ENCODE measurements around the gene HCN2. TPM values are rescaled to one million over a fixed set of nuclear protein-coding genes. Genes with fewer than 3 reads are reported as not detected.

The HCN2 gene
- total RNA-seq, 1 experiment from 2014 or later: 1.5 TPM

- peaks cover 9% of the 10 kb centered on the region for H3K4me1 ChIP-seq (replicated peaks; ENCODE audit: insufficient read depth)
- CTCF ChIA-PET: no interaction called here
- H3F3A ChIP-seq (ENCODE audit: insufficient read depth, low read depth): 0 out of 2 replicates have a peak, but pooled peaks cover 8% of the 10 kb centered on the region
- H3K9me2 ChIP-seq (ENCODE audit: insufficient read depth): no peaks in the 10 kb centered on the region
- no peaks in the 10 kb centered on the region for H3K9me3 ChIP-seq (ENCODE audit: insufficient read depth, low read depth)
- TF ChIP-seq EZH2 (IDR thresholded peaks at IDR 0.05; ENCODE audit: low read depth) (no peak), CTCF (conservative IDR thresholded peaks at IDR 0.05) (no peak)
- 0 out of 2 replicates have a peak, but pooled peaks cover 4% of the 10 kb centered on the region for H3K36me3 ChIP-seq (ENCODE audit: low read depth)
- H3K4me2 ChIP-seq: no peak overlapping the region
- DNase-seq: no peak
- H2AFZ ChIP-seq: no peak overlapping the region
- POLR2A ChIA-PET (ENCODE audit: unreplicated experiment): no interaction called here
- H3K27me3 ChIP-seq (ENCODE audit: insufficient read depth, low read depth): no peaks in the 10 kb centered on the region
- BruUV-seq (replicated peaks): no TSS peak
- H3K4me3 ChIP-seq: no peak overlapping the region
- peaks cover 95% of the 10 kb centered on the region for H3K79me2 ChIP-seq (ENCODE audit: low read depth)
- no peak overlapping the region for H3K27ac ChIP-seq
- H4K20me1 ChIP-seq (ENCODE audit: insufficient read depth): peaks cover 87% of the 10 kb centered on the region
- intact Hi-C loops (cut with micrococcal nuclease; ENCODE audit: unreplicated experiment): no loop called here
These were observed 68.6 kb downstream of the HCN2 start for GRCh38 chr19:658059-658839.

- Histone ChIP-seq H3K27me3 (ENCODE audit: insufficient read depth, low read depth) (no peaks in the 10 kb centered on the region), H4K20me1 (ENCODE audit: insufficient read depth) (peaks cover 78% of the 10 kb centered on the region), H3K9me2 (ENCODE audit: insufficient read depth) (no peaks in the 10 kb centered on the region), H3K9me3 (ENCODE audit: insufficient read depth, low read depth) (no peaks in the 10 kb centered on the region), H2AFZ (no peak overlapping the region), H3K4me1 (replicated peaks; ENCODE audit: insufficient read depth) (peaks cover 14% of the 10 kb centered on the region), H3K79me2 (ENCODE audit: low read depth) (peaks cover 86% of the 10 kb centered on the region), H3K4me3 (no peak overlapping the region), H3K4me2 (no peak overlapping the region), H3F3A (ENCODE audit: insufficient read depth, low read depth) (peaks cover 13% of the 10 kb centered on the region), H3K27ac (no peak overlapping the region), H3K36me3 (ENCODE audit: low read depth) (0 out of 2 replicates have a peak, but pooled peaks cover 4% of the 10 kb centered on the region)
- no peak for DNase-seq
- ChIA-PET CTCF (no interaction called here), POLR2A (ENCODE audit: unreplicated experiment) (no interaction called here)
- TF ChIP-seq EZH2 (IDR thresholded peaks at IDR 0.05; ENCODE audit: low read depth) (no peak), CTCF (conservative IDR thresholded peaks at IDR 0.05) (no peak)
- BruUV-seq (replicated peaks): no TSS peak
- intact Hi-C loops (cut with micrococcal nuclease; ENCODE audit: unreplicated experiment): no loop called here
These were observed 69.5 kb downstream of the HCN2 start for GRCh38 chr19:658916-659839.

GRCh38 chr19:660793-661426 is 71.2 kb downstream of the HCN2 start:
- no TSS peak for BruUV-seq (replicated peaks)
- H3K9me2 ChIP-seq (ENCODE audit: insufficient read depth): no peaks in the 10 kb centered on the region
- DNase-seq: no peak
- no peak overlapping the region for H3K27ac ChIP-seq
- H3K4me3 ChIP-seq: peak overlapping the region; percentile 99
- no peak overlapping the region for H2AFZ ChIP-seq
- ChIA-PET POLR2A (ENCODE audit: unreplicated experiment) (no interaction called here), CTCF (interaction anchor here (0.6 kb wide), 1 partner anchor 12 kb away, joined by 3 read pairs; no protein-coding TSS in a partner anchor)
- peaks cover 14% of the 10 kb centered on the region for H3K4me1 ChIP-seq (replicated peaks; ENCODE audit: insufficient read depth)
- H4K20me1 ChIP-seq (ENCODE audit: insufficient read depth): peaks cover 60% of the 10 kb centered on the region
- peaks cover 70% of the 10 kb centered on the region for H3K79me2 ChIP-seq (ENCODE audit: low read depth)
- no peaks in the 10 kb centered on the region for H3K9me3 ChIP-seq (ENCODE audit: insufficient read depth, low read depth)
- peaks cover 11% of the 10 kb centered on the region for H3F3A ChIP-seq (ENCODE audit: insufficient read depth, low read depth)
- peak overlapping the region; percentile 100 for H3K4me2 ChIP-seq
- H3K27me3 ChIP-seq (ENCODE audit: insufficient read depth, low read depth): no peaks in the 10 kb centered on the region
- intact Hi-C loops (cut with micrococcal nuclease; ENCODE audit: unreplicated experiment): loop anchor here (5.0 to 10.0 kb wide), 3 partner anchors 74 to 264 kb away; partner anchors contain the start of genes ARID3A, HCN2 and MISP
- TF ChIP-seq EZH2 (IDR thresholded peaks at IDR 0.05; ENCODE audit: low read depth): no peak
- H3K36me3 ChIP-seq (ENCODE audit: low read depth): 0 out of 2 replicates have a peak, but pooled peaks cover 4% of the 10 kb centered on the region

All from PC-9 (cell line).